ENCODE measurements around the gene SRRM5.

Gene SRRM5

GRCh38 chr19:43662487-43662886, 50.6 kb downstream of the SRRM5 start:
- H3K27ac ChIP-seq: no peak overlapping the region
- TF ChIP-seq, protein P1, sequence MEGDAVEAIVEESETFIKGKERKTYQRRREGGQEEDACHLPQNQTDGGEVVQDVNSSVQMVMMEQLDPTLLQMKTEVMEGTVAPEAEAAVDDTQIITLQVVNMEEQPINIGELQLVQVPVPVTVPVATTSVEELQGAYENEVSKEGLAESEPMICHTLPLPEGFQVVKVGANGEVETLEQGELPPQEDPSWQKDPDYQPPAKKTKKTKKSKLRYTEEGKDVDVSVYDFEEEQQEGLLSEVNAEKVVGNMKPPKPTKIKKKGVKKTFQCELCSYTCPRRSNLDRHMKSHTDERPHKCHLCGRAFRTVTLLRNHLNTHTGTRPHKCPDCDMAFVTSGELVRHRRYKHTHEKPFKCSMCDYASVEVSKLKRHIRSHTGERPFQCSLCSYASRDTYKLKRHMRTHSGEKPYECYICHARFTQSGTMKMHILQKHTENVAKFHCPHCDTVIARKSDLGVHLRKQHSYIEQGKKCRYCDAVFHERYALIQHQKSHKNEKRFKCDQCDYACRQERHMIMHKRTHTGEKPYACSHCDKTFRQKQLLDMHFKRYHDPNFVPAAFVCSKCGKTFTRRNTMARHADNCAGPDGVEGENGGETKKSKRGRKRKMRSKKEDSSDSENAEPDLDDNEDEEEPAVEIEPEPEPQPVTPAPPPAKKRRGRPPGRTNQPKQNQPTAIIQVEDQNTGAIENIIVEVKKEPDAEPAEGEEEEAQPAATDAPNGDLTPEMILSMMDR (IDR thresholded peaks at IDR 0.05): no peak
- H3K4me3 ChIP-seq: no peak overlapping the region
- no peak for DNase-seq (ENCODE audit: low spot score)

DNA sequence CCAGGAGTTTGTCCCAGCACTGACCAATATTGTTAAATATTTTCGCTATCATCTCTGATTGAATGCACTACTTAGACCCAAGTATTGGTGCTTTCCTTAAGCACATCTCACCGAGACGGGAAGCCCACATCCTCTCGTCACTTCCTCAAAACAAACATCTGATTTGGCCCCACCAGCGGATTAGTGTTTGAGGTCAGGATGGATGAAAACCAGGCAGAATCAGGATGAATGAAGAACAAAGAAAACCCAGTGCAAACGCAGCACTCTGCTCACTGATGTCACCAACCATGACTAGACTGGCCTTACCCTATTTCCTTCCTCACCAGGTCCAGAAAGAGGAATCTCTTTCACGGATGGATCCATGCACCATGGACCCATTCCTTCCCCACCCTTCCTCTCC, 52.1 kb downstream of the SRRM5 start:
- TF ChIP-seq, protein P1 (IDR thresholded peaks at IDR 0.05): no peak
- H3K4me3 ChIP-seq: no peak overlapping the region
- DNase-seq (ENCODE audit: low spot score): no peak
- H3K27ac ChIP-seq: no peak overlapping the region

Measured in coronary artery (tissue), 2 donors.